ENCODE data around the gene BMP5.

DNA sequence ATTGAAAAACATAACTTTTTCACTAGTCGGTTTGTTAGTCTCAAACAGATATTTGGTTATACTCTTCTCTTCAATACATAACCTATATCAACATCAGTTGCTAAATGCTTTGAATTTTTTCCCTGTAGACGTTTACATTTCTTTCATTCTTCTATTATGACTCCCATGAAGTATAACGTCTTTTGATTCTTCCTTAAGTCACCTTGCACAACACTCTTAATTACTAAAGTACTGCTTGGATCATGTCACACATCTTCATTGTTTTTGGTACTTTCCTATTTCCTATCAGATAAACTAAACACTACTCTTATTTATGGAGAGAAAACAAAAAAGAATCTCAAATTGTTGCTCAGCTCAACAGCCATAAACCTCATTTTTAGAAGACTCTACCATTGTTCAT is 23.0 kb upstream of the BMP5 start:
- TF ChIP-seq, protein P1, sequence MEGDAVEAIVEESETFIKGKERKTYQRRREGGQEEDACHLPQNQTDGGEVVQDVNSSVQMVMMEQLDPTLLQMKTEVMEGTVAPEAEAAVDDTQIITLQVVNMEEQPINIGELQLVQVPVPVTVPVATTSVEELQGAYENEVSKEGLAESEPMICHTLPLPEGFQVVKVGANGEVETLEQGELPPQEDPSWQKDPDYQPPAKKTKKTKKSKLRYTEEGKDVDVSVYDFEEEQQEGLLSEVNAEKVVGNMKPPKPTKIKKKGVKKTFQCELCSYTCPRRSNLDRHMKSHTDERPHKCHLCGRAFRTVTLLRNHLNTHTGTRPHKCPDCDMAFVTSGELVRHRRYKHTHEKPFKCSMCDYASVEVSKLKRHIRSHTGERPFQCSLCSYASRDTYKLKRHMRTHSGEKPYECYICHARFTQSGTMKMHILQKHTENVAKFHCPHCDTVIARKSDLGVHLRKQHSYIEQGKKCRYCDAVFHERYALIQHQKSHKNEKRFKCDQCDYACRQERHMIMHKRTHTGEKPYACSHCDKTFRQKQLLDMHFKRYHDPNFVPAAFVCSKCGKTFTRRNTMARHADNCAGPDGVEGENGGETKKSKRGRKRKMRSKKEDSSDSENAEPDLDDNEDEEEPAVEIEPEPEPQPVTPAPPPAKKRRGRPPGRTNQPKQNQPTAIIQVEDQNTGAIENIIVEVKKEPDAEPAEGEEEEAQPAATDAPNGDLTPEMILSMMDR (IDR thresholded peaks at IDR 0.05; ENCODE audit: low read depth, low read length), result no peak
- TF ChIP-seq EZH2phosphoT487 (IDR thresholded peaks at IDR 0.05; ENCODE audit: low read depth), result no peak
